HG03097 (cell line): ENCODE measurements around the gene URB1.

Experiments
- ATAC-seq: cut with Tn5 transposase; IDR thresholded peaks from one replicate; pipeline ENCODE4 v1.9.1; 2021; ENCODE audit not compliant: unreplicated experiment, low FRiP score

Gene URB1

GRCh38 chr21:32347351-32347750 lies 45.5 kb downstream of the URB1 start:
- ATAC-seq: no peak

GRCh38 chr21:32346951-32347350 lies 45.9 kb downstream of the URB1 start:
- ATAC-seq: no peak

GRCh38 chr21:32340863-32341848 lies 51.7 kb downstream of the URB1 start:
- no peak for ATAC-seq

DNA sequence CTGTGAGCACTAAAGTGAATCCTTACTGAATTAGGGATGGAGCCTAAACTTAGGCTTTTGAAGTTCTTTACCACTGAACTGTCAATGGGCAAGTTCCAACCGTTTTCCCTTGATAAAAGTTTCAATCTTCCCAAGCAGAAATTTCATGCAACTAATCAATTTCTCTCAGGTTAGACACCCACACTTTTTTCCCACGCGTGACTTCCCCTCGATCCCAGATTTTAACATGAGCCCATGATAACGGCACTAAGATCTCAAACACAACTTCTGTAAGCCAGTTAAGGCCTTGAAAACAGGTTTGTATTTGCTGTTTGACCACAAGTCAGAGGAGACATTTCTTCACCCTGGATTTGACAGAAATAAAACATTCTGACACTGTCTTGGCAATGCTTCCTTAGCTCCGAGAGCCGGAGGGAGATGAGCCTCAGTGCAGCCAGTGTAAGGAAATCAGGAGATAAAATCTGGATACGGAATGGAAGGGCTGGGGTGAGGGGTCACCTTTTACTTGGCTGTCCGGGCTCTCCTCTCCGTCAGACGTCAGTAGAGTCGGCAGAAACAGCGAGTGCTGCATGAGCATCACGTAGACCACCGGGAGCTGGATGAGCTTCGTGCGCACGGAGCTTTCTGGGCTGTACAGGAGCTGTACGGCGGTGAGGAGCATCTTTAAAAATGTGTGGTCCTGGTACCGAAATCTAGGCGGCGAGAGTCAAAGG lies 54.4 kb downstream of the URB1 start:
- ATAC-seq: no peak

- ATAC-seq: no peak
Observed at GRCh38 chr21:32337206-32337605, 55.6 kb downstream of the URB1 start.

DNA sequence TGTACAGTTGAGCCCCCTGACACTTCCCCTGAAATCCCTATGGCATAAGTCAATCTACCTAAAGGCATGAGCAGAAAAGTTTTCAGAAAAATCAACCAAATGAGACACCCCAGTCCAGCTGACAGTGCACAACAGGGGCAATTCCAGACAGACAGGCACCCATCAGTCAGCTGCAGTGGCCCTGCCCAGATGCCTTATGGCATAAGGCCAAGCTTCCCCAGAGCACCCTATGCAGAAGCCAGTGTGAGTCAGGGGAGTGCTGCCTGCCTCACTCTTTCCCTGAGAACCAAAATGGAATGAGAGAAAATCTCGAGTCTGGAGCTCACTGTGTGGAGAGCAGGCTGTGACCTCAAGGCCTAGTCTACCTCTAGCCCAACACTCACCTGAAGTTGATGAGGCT lies 56.1 kb downstream of the URB1 start:
- ATAC-seq: no peak

- no peak for ATAC-seq
Observed at GRCh38 chr21:32335601-32336575, 56.9 kb downstream of the URB1 start.

DNA sequence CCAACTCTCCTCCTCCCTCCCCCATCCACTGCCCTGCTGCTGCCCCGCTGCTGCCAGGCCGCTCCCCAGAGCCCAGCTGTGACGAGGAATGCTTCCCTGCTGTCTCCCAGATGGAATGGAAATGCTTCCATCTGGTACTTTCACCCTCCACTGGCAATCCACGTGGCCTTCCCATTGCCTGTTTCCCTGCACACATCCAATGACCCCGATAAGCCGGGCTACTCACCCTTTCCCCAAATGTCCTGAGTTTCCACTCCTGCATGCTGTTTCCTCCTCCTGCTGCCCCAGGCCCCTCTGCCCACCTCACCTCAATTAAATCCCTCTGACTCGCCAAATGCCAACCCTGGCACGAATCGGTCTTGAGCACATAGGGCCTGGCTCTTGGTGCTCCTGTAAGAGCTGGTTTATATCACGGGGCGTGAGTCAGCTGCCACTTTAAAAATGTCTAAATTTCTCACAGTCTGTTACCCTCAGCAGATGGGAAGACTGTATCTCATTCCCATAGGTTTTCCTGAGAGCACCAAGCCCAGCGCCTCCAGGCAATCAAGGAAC lies 57.8 kb downstream of the URB1 start:
- no peak for ATAC-seq

GRCh38 chr21:32333953-32334673 lies 58.7 kb downstream of the URB1 start:
- no peak for ATAC-seq

- no peak for ATAC-seq
Observed at GRCh38 chr21:32332463-32332951, 60.3 kb downstream of the URB1 start.

GRCh38 chr21:32331444-32332305 lies 61.1 kb downstream of the URB1 start:
- ATAC-seq: no peak

- no peak for ATAC-seq
Observed at GRCh38 chr21:32330784-32331311, 62.0 kb downstream of the URB1 start.

DNA sequence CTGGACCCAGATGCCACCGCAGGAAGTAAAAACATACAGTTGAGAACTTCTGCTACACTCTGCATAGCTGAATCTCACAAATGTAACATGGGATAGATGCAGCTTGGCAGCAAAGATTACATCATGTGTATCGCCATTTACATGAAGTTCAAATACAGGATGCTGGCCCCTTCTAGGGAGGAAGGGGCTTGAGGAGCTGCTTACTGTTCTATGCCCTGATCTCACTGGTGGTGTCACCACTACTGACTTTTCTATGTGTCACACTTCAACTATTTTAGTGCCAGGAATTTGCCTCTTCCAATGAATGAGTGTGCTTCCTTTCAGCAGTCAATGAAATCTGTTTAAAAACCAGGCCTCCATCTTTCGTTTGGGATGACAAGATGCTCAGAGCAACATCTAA lies 63.0 kb downstream of the URB1 start:
- no peak for ATAC-seq

- no peak for ATAC-seq
Observed at GRCh38 chr21:32329331-32329730, 63.5 kb downstream of the URB1 start.

DNA sequence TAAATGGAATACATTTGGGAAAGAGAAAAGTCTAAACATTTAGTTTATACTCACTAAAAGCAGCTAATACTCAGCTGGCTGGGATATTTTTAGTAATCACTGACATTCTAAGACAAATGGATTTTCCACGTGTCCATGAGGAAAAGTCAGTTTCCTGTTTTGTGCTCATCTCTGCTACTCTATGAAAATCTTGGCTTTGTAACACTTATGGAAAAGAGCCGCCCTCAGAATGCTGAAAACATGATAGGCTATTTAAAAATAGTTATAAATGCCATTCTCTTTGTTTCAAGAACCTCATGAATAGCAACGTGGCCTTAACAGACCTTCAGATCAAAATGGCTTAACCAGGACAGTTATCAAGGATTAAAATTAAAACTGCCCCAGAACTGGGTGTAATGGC lies 64.2 kb downstream of the URB1 start:
- ATAC-seq: no peak

DNA sequence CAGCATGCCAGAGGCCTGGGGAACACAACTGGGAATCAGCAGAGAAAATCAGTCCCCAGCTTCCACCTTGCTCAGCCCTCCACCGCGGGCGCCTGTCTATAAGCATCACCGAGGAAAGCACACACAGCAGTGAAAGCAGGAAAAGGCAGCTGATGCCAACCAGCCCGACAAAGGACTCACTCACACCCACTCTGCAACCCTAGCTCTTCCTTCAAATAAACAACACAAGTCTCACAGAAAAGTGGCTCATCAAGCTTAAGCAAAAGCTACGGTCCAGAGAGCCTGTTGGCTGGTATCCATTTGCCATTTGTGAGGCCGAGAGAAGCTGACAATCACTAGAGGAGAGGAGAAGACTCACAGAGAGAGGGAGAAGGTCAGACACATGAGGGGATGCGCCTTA lies 67.1 kb downstream of the URB1 start:
- no peak for ATAC-seq

DNA sequence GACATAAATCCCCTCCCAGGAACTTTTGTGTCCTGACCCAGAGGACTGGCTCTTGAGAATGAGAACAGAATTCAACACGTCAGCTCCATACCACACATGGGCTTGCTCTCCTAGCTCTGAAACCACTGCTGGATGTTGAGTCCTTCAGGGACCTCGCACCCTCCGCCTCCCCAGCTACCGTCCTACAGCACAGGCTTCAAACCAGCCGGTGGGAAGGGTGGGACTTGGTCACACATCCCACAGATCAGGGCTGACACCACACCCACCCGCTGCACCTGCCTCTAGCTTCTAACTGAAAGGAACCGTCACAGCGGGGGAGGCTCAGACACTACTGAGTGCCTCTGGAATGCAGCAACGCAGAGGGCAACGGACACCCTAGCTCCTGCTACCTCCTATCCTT lies 70.1 kb downstream of the URB1 start:
- ATAC-seq: no peak

- no peak for ATAC-seq
Observed at GRCh38 chr21:32322103-32322502, 70.7 kb downstream of the URB1 start.
